CD4-positive, CD25-positive, alpha-beta regulatory T cell (primary cell): ENCODE data around the gene TPI1. TPM values are rescaled to one million over a fixed set of nuclear protein-coding genes. Genes with fewer than 3 reads are reported as not detected.
A peak's percentile ranks its signal among the peaks of the same experiment; 100 is the strongest.

Experiments used
- ATAC-seq, 2 donors: fragments of 150-1000 bp; cut with Tn5 transposase; one replicate each; pipeline ENCODE4 v1.10.0; 2021; ENCODE audit warnings: low read depth in 2 of 2, moderate number of reproducible peaks in 2 of 2, moderate library complexity in 1 of 2
- DNase-seq, 3 donors: peaks; one replicate each; pipeline versions ENCODE4 v3.0.0 to v3.0.0-alpha.2; 2012 to 2022; ENCODE audit warnings: mixed read lengths in 1 of 3
- H3K27ac ChIP-seq: one replicate; pipeline ENCODE4 v1.7.0; 2013; ENCODE audit warnings: mild to moderate bottlenecking, low read length; ENCODE audit not compliant: insufficient read depth, poor library complexity, severe bottlenecking
- H3K27me3 ChIP-seq: one replicate; pipeline ENCODE4 v1.7.0; 2013; ENCODE audit warnings: low read length; ENCODE audit not compliant: control insufficient read depth, insufficient read depth
- H3K36me3 ChIP-seq: one replicate; pipeline ENCODE4 v1.7.0; 2013; ENCODE audit warnings: mild to moderate bottlenecking, low read length, moderate library complexity; ENCODE audit not compliant: control insufficient read depth, insufficient read depth
- H3K4me1 ChIP-seq: 2 replicates; pipeline ENCODE4 v1.7.0; 2013; ENCODE audit warnings: mild to moderate bottlenecking, low read length; ENCODE audit not compliant: insufficient read depth, control insufficient read depth, poor library complexity, severe bottlenecking
- H3K4me3 ChIP-seq: one replicate; pipeline ENCODE4 v1.7.0; 2013; ENCODE audit warnings: low read depth, mild to moderate bottlenecking, low read length, moderate library complexity
- H3K9me3 ChIP-seq, 2 experiments: 1 replicate in 1 of 2; 2 replicates in 1 of 2; pipeline ENCODE4 v1.7.0; 2013; ENCODE audit warnings: low read length in 2 of 2, mild to moderate bottlenecking in 1 of 2, moderate library complexity in 1 of 2; ENCODE audit not compliant: control insufficient read depth in 2 of 2
- H3K27ac Mint-ChIP-seq, 3 donors: one replicate each; pipeline ENCODE4 v1.8.0; 2020 to 2022; ENCODE audit warnings: mild to moderate bottlenecking in 3 of 3, mixed read lengths in 3 of 3, moderate library complexity in 2 of 3
- H3K27me3 Mint-ChIP-seq: one replicate; pipeline ENCODE4 v1.8.0; 2022; ENCODE audit warnings: mild to moderate bottlenecking, mixed read lengths
- H3K36me3 Mint-ChIP-seq: one replicate; pipeline ENCODE4 v1.8.0; 2020; ENCODE audit warnings: mixed read lengths
- H3K4me1 Mint-ChIP-seq, 4 donors: one replicate each; pipeline ENCODE4 v1.8.0; 2020 to 2022; ENCODE audit warnings: mixed read lengths in 4 of 4, mild to moderate bottlenecking in 1 of 4
- H3K4me3 Mint-ChIP-seq, 4 donors: one replicate each; pipeline ENCODE4 v1.8.0; 2020 to 2022; ENCODE audit warnings: mild to moderate bottlenecking in 4 of 4, mixed read lengths in 4 of 4, moderate library complexity in 3 of 4
- H3K9me3 Mint-ChIP-seq, 7 donors: one replicate each; pipeline ENCODE4 v1.8.0; 2020 to 2022; ENCODE audit warnings: mixed read lengths in 7 of 7, mild to moderate bottlenecking in 3 of 7, moderate library complexity in 2 of 7
- polyA plus RNA-seq, 4 donors: library from polyadenylated mRNA; unstranded; fragments of 300-500 nt; fragmentation: Illumina TruSeq; gene quantifications; one replicate each; pipeline ENCODE4 v1.2.3, GENCODE V29; 2021
- total RNA-seq: library from RNA; stranded (reverse); gene quantifications from one replicate; pipeline ENCODE4 v1.2.3, GENCODE V29; 2022

TPI1 gene
- total and polyA plus RNA-seq, 5 donors from 2014 or later = 153 to 633 (median 512) TPM

DNA sequence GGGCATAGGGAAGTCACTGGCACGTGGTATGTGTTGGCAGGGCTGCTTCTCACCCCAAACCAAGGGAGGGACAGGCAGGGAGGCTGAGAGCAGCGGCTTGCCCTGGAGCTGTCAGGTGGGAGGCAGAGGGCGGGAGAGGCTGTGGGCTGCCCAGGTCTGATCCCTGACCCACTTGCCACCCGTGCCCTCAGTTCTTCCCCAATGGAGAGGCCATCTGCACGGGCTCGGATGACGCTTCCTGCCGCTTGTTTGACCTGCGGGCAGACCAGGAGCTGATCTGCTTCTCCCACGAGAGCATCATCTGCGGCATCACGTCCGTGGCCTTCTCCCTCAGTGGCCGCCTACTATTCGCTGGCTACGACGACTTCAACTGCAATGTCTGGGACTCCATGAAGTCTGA lies 21.9 kb upstream of the TPI1 start:
- H3K27me3 ChIP-seq = no peaks in the 10 kb centered on the region
- no peaks in the 10 kb centered on the region for H3K9me3 Mint-ChIP-seq
- no peak overlapping the region for H3K27ac Mint-ChIP-seq

DNA sequence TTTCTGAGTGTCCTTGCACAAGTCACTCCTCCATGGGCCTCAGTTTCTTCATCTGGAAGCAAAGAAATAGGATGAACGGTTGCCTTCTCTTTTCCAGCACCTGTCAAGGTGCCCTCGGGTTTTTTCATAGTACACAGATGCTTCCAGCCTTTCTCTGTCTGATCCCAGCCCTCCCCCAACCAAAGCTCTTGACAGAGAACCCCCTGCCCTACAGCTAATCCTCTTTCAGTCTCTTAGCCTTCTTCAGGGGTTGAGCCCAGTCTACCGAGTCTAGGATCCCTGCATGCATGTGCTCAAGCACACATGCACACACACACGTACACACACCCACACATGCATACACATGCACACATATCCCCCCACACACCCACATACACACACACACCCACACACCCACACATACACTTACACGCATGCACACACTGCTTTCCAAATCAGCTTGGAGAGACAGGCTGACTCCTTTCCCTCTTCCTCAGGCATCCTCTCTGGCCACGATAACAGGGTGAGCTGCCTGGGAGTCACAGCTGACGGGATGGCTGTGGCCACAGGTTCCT lies 20.9 kb upstream of the TPI1 start:
- Histone ChIP-seq H3K9me3 (no peaks in the 10 kb centered on the region), H3K36me3 (no peaks in the 10 kb centered on the region), H3K27me3 (no peaks in the 10 kb centered on the region), H3K27ac (no peak overlapping the region), H3K4me1 (peaks cover 6% of the 10 kb centered on the region), H3K4me3 (no peak overlapping the region)
- no peak overlapping the region for H3K4me3 Mint-ChIP-seq
- no peak overlapping the region for H3K27ac Mint-ChIP-seq
- no peaks in the 10 kb centered on the region for H3K36me3 Mint-ChIP-seq
- DNase-seq (no peak), ATAC-seq (no peak)
- peaks cover 0 to 12% (median 4%) of the 10 kb centered on the region in 4 donors for H3K4me1 Mint-ChIP-seq
- no peaks in the 10 kb centered on the region for H3K9me3 Mint-ChIP-seq
- no peaks in the 10 kb centered on the region for H3K27me3 Mint-ChIP-seq

More for the DNA sequence above, 21.9 kb upstream of the TPI1 start:
- H3K27me3 Mint-ChIP-seq = no peaks in the 10 kb centered on the region
- no peak overlapping the region for H3K4me3 ChIP-seq
- H3K4me3 Mint-ChIP-seq = no peak overlapping the region
- peak in 1 of 2 donors; percentile 26 for ATAC-seq
- H3K36me3 ChIP-seq = no peaks in the 10 kb centered on the region
- H3K36me3 Mint-ChIP-seq = no peaks in the 10 kb centered on the region
- H3K4me1 Mint-ChIP-seq = peaks cover 0 to 6% (median 0%) of the 10 kb centered on the region in 4 donors
- H3K9me3 ChIP-seq = no peaks in the 10 kb centered on the region
- no peak overlapping the region for H3K27ac ChIP-seq
- H3K4me1 ChIP-seq = no peaks in the 10 kb centered on the region
- no peak for DNase-seq

DNA sequence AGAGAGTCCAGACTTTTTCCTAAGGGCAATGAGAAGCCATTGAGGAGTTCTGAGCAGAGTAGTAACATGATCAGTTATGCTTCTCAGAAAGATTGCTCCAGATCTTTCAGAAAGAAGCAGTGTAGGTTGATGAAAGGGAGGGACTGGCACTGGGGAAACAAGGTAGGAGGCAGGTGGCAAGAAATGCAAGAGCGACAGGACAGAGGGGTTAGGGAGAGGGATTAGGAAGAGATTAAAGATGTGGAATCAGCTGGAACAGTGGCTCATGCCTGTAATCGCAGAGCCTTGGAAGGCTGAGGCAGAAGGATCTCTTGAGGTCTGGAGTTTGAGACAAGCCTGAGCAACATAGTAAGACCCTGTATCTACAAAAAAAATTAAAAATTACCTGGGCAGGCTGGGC lies 19.7 kb upstream of the TPI1 start:
- H3K27ac Mint-ChIP-seq = peak overlapping the region in 2 of 3 donors; percentile 13 to 66
- no peaks in the 10 kb centered on the region for H3K9me3 Mint-ChIP-seq
- Histone ChIP-seq H3K27me3 (no peaks in the 10 kb centered on the region), H3K4me1 (peaks cover 7% of the 10 kb centered on the region), H3K36me3 (no peaks in the 10 kb centered on the region), H3K27ac (no peak overlapping the region), H3K9me3 (no peaks in the 10 kb centered on the region), H3K4me3 (no peak overlapping the region)
- H3K4me1 Mint-ChIP-seq = peaks cover 0 to 15% (median 4%) of the 10 kb centered on the region in 4 donors
- no peak for DNase-seq
- no peaks in the 10 kb centered on the region for H3K36me3 Mint-ChIP-seq
- H3K4me3 Mint-ChIP-seq = peak overlapping the region in 1 of 4 donors; percentile 24
- ATAC-seq = no peak
- no peaks in the 10 kb centered on the region for H3K27me3 Mint-ChIP-seq

DNA sequence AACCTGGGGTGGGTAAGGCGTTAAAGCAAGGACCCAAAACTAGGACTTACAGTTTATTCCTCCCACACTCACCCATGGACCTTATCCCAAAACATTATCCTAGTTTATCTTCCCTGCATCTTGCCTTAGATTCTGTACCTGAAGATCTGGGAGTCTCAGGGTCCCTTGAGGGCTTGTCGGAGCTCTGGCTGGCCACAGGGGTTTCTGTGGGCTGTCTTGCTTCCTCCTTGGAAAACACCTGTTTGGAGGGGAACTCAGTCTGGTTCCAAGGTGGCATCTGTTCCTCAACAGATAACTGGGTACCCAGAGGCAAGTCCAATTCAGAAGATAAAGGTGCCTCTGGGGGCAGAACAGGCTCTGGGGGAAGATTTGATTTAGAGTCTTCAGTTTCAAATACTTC lies 17.9 kb upstream of the TPI1 start:
- Histone ChIP-seq H3K4me3 (no peak overlapping the region), H3K9me3 (no peaks in the 10 kb centered on the region), H3K27me3 (no peaks in the 10 kb centered on the region), H3K27ac (no peak overlapping the region), H3K36me3 (no peaks in the 10 kb centered on the region), H3K4me1 (peaks cover 22% of the 10 kb centered on the region)
- Mint-ChIP-seq H3K4me1 (peaks cover 0 to 31% (median 14%) of the 10 kb centered on the region in 4 donors), H3K36me3 (peaks cover 4% of the 10 kb centered on the region), H3K4me3 (peak overlapping the region in 1 of 4 donors; percentile 13), H3K27ac (no peak overlapping the region), H3K9me3 (no peaks in the 10 kb centered on the region), H3K27me3 (no peaks in the 10 kb centered on the region)
- ATAC-seq (no peak), DNase-seq (no peak)

DNA sequence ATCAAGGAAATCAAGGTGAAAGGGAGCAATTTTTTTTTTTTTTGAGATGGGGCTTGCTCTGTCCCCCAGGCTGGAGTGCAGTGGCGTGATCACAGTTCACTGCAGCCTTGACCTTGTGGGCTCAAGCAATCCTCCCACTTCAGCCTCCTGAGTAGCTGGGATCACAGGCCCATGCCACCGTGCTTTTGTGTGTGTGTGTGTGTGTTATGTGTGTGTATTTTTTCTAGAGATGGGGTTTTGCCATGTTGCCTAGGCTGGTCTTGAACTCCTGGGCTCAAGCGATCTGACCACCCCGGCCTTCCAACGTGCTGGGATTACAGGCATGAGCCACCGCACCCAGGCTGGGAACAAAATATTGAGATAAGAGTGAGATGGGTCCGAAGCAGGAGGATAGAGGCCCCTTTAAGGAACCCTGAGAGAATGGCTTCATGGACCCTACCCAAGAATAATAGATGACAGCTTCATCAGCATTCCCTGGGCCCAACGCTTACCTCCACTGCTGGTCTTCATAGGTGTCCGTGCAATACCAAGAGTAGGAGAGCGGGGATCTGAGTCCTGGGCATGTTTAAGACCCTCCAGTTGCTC lies 17.3 kb upstream of the TPI1 start:
- H3K4me1 Mint-ChIP-seq = peaks cover 0 to 38% (median 14%) of the 10 kb centered on the region in 4 donors
- no peak overlapping the region for H3K4me3 ChIP-seq
- ATAC-seq = no peak
- no peak overlapping the region for H3K27ac ChIP-seq
- no peaks in the 10 kb centered on the region for H3K9me3 Mint-ChIP-seq
- H3K27me3 Mint-ChIP-seq = no peaks in the 10 kb centered on the region
- no peaks in the 10 kb centered on the region for H3K36me3 ChIP-seq
- H3K36me3 Mint-ChIP-seq = peaks cover 4% of the 10 kb centered on the region
- peak overlapping the region in 3 of 4 donors; percentile 33 to 68 (median 46) for H3K4me3 Mint-ChIP-seq
- H3K27me3 ChIP-seq = no peaks in the 10 kb centered on the region
- no peaks in the 10 kb centered on the region for H3K9me3 ChIP-seq
- peaks cover 22% of the 10 kb centered on the region for H3K4me1 ChIP-seq
- H3K27ac Mint-ChIP-seq = peak overlapping the region in 1 of 3 donors; percentile 39
- DNase-seq = no peak

DNA sequence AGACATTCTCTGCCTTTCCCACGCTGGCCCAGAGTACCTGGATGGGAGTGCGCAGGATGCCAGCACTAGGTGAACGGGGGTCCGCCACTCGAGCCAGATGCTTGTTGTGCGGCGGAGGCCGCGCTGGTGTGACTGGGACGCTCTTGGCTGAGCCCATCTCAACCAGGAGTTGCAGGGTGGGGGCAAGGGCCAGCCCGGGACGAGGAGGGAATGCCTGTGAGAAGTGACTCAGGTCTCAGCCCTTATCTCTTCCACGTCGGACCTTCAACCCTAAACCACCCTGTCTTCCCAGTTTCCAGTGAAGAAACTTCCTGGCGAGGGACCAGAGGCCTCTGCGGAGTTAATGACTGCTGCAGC lies 16.6 kb upstream of the TPI1 start:
- peaks cover 2% of the 10 kb centered on the region for H3K36me3 ChIP-seq
- no peaks in the 10 kb centered on the region for H3K9me3 ChIP-seq
- H3K4me1 ChIP-seq = peaks cover 22% of the 10 kb centered on the region
- no peaks in the 10 kb centered on the region for H3K27me3 ChIP-seq
- H3K27ac ChIP-seq = peak overlapping the region; percentile 97
- peaks cover 6% of the 10 kb centered on the region for H3K36me3 Mint-ChIP-seq
- ATAC-seq (no peak), DNase-seq (no peak)
- H3K27ac Mint-ChIP-seq = peak overlapping the region in 1 of 3 donors; percentile 100
- peak overlapping the region; percentile 85 for H3K4me3 ChIP-seq
- H3K4me3 Mint-ChIP-seq = peak overlapping the region; percentile 90 to 99 (median 96)
- H3K27me3 Mint-ChIP-seq = no peaks in the 10 kb centered on the region
- peaks cover 0 to 38% (median 15%) of the 10 kb centered on the region in 4 donors for H3K4me1 Mint-ChIP-seq
- H3K9me3 Mint-ChIP-seq = no peaks in the 10 kb centered on the region

DNA sequence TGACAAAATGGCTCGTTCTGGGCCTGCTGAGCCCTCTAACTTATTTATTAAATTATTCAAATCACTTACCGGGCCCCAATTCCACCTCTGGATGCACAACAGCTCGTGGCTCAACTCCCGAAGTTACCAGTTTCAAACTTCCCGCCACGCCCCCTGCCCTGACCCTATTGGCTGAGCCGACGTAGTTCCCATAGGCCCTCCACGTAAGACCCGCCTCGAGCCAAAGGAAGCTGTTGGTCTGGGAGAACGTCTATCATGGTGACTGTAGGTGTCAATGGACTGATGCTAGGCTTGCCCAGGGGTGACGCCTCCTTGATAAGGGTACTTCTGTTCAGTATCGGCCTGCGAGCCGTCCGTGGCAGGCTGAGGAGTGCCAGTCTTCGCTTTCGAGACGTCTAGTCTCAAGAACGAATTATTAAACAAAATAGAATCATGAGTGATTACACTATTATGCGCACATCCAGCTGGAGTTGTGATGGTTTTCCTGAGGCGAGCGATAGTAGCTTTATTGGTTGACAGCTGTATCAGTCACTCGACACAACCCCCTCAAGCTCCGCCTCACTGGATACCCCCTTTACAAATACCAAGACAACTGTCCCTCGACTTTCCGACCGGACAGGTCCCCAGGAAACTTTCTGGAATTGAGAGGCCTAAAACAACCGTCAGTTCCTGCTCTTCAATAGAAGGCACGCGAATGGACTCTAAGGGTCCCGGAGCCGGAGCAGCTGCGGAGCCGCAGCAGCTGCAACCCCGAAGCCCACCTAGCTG lies 16.0 kb upstream of the TPI1 start, which contains the start of gene CDCA3:
Gene CDCA3 (minus strand): TSS at position 134 of the 768 bp plus-strand sequence. CDS start 334 bp downstream, outside the sequence.
- Histone ChIP-seq H3K4me1 (peaks cover 22% of the 10 kb centered on the region), H3K27me3 (no peaks in the 10 kb centered on the region), H3K27ac (peak within 1 kb of the TSS; percentile 97), H3K4me3 (peak within 1 kb of the TSS; percentile 85), H3K36me3 (peaks cover 8% of the 10 kb centered on the region), H3K9me3 (no peaks in the 10 kb centered on the region)
- Mint-ChIP-seq H3K4me3 (peak within 1 kb of the TSS; percentile 90 to 99 (median 96)), H3K27ac (peak within 1 kb of the TSS; percentile 95 to 100 (median 100)), H3K27me3 (no peaks in the 10 kb centered on the region), H3K4me1 (peaks cover 0 to 38% (median 16%) of the 10 kb centered on the region in 4 donors), H3K36me3 (peaks cover 8% of the 10 kb centered on the region), H3K9me3 (no peaks in the 10 kb centered on the region)
- DNase-seq (peak; percentile 88 to 99 (median 93)), ATAC-seq (peak; percentile 47 to 50)
